ENCODE measurements around the gene PTGR2.
A peak's percentile ranks its signal among the peaks of the same experiment; 100 is the strongest.
"Not testable (repeated sequence)": the region's sequence is repeated elsewhere in the genome, so short reads cannot be mapped to it uniquely, and the experiment has no call there.

PTGR2 gene

GRCh38 chr14:73851567-73852382 lies at the start of gene PTGR2:
TSS of gene PTGR2 (plus strand) at chr14:73851831. CDS start at chr14:73858863, 7,032 bp downstream.
- DNase-seq, result peak; percentile 77 to 92 (median 88)

GRCh38 chr14:73802431-73803188 lies 49.0 kb upstream of the PTGR2 start:
- no peak for DNase-seq

- DNase-seq, result peak in 1 of 6 experiments; percentile 4
Measured at GRCh38 chr14:73804636-73805035, 47.0 kb upstream of the PTGR2 start.

GRCh38 chr14:73807457-73807856 lies 44.2 kb upstream of the PTGR2 start:
- DNase-seq, result no peak

GRCh38 chr14:73809391-73809790 lies 42.2 kb upstream of the PTGR2 start:
- no peak for DNase-seq

GRCh38 chr14:73810478-73811163 lies 41.0 kb upstream of the PTGR2 start:
- no peak for DNase-seq

- no peak for DNase-seq
Measured at GRCh38 chr14:73811164-73811503, 40.5 kb upstream of the PTGR2 start.

- DNase-seq, result no peak
Measured at GRCh38 chr14:73814153-73814552, 37.5 kb upstream of the PTGR2 start.

GRCh38 chr14:73815849-73816248 lies 35.8 kb upstream of the PTGR2 start:
- DNase-seq, result no peak

GRCh38 chr14:73816393-73816816 lies 35.2 kb upstream of the PTGR2 start:
- no peak for DNase-seq

GRCh38 chr14:73817020-73817655 lies 34.5 kb upstream of the PTGR2 start:
- no peak for DNase-seq

- DNase-seq, result no peak
Measured at GRCh38 chr14:73818821-73819220, 32.8 kb upstream of the PTGR2 start.

GRCh38 chr14:73820631-73821030 lies 31.0 kb upstream of the PTGR2 start:
- no peak for DNase-seq

- DNase-seq, result no peak
Measured at GRCh38 chr14:73823339-73823885, 28.2 kb upstream of the PTGR2 start.

- no peak for DNase-seq
Measured at GRCh38 chr14:73824127-73824526, 27.5 kb upstream of the PTGR2 start.

- no peak for DNase-seq
Measured at GRCh38 chr14:73824536-73824935, 27.1 kb upstream of the PTGR2 start.

GRCh38 chr14:73825551-73826188 lies 26.0 kb upstream of the PTGR2 start:
- DNase-seq, result peak; percentile 45 to 74 (median 66)

GRCh38 chr14:73827190-73827589 lies 24.4 kb upstream of the PTGR2 start:
- not testable (repeated sequence) for DNase-seq

GRCh38 chr14:73829071-73829470 lies 22.6 kb upstream of the PTGR2 start:
- no peak for DNase-seq

- DNase-seq, result no peak
Measured at GRCh38 chr14:73829526-73830431, 21.9 kb upstream of the PTGR2 start.

GRCh38 chr14:73833034-73833433 lies 18.6 kb upstream of the PTGR2 start:
- no peak for DNase-seq

Data from stimulated activated naive CD4-positive, alpha-beta T cell (primary cell).